SIG-M5 (cell line): ENCODE results near the gene IL31.

ENCODE experiments used
- DNase-seq: peaks from one replicate; lab custom pipeline; 2025; lab: John Stamatoyannopoulos, UW

IL31 gene

GRCh38 chr12:122128481-122128880, 45.5 kb downstream of the IL31 start:
- no peak for DNase-seq

DNA sequence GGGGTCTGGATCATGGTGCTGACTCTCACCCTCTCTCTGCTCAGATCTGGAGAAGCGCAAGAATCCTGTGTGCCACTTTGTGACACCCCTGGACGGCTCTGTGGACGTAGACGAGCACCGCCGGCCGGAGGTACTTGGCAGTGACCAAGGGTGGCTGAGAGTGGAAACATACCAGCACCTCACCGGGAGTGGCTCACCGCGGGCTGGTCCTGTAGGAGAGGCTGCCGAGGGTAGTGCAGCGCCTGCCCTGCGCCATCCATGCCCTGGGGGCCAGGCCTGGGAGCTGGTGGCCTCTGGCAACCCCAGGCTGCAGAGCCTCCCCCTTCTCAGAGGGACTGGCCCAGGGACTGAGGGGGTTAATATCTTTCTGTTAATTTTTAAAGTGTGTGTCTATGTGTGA, 46.2 kb downstream of the IL31 start:
- DNase-seq = no peak

- DNase-seq = no peak
Measured at GRCh38 chr12:122126713-122127597, 47.1 kb downstream of the IL31 start.

DNA sequence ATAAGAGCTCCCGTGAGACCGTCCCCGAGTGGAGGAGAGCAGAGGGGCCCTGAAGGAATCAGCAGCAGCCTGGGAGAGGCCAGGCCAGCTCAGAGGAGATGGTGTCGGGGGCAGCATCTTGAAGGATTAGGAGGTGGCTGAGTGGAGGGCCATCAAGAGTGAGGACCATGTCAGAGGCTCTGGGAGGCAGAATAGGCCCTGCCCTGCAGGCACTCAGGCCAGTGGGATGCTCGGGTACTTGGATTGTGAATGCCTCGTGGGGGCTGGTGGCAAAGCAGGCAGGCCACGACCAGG, 47.7 kb downstream of the IL31 start:
- DNase-seq = no peak

GRCh38 chr12:122125452-122126341, 48.3 kb downstream of the IL31 start:
- no peak for DNase-seq

DNA sequence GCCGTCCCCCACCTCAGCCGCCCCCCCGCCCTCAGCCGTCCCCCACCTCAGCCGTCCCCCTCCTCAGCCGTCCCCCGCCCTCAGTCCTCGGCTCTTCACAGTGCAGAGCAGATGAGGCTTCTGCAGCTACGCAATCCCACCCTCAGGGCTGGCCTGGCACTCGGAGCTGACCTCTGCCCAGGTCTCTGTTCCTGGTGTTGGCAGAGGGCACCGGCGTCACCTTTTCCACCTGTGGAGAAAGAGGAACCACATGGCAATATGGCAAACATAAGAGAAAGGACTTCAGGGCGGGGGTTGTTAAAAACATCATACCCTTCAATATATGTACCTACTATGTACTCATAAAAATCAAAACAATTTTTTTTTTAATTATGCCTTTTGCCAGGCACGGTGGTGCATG, 49.7 kb downstream of the IL31 start:
- no peak for DNase-seq

DNA sequence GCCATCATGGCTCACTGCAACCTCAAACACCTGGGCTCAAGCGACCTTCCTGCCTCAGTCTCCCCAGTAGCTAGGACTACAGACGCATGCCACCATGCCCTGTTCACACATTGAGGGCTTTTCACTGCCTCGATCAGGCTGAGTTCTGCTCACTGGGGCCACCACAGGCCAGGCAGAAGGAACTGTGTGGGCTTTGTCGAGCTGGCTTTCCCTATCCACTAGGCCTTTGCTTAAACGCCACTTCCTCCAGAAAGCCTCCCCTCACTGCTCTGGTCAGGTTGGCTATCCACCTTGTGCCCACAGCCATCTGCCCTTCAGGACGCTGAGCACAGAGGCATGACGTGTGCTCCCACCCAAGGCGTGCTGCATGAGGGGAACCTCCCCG, 50.3 kb downstream of the IL31 start:
- no peak for DNase-seq

DNA sequence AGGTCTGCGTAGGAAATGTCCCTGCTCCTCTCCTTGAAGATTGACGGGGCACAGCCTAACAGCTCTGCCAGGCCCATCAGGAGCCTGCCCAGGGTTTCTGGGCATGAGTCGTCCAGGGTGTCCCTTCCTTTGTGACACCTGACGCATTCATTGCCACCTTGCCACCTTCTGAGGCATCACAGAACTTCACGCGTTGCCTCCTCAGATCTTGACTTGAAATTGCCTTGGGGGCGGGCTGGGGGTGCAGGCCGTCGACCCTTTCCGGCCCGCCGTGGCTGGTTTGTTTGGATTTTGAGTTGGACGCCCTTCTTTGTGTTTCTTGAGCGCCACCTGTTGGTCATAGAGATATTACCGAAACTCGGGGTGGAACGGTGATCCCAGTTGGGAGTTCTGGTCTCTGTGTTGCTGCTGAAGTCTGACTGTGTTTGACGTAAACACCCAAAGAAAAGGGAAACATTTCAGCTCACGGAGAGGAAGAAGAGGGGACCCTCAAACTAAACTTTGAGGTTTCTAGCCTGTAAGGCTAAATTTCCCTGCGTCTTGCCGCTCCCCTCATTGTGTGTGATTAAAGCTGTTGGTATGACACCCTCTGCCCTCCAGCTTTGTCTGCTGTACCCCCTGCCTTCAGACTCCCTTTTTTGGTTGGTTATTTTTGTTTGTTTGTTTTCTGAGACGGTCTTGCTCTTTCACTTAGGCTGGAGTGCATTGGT, 50.8 kb downstream of the IL31 start:
- DNase-seq = no peak
